ENCODE measurements around the gene RAB9A.
"Not testable (repeated sequence)": the region's sequence is repeated elsewhere in the genome, so short reads cannot be mapped to it uniquely, and the experiment has no call there.

Gene RAB9A

DNA sequence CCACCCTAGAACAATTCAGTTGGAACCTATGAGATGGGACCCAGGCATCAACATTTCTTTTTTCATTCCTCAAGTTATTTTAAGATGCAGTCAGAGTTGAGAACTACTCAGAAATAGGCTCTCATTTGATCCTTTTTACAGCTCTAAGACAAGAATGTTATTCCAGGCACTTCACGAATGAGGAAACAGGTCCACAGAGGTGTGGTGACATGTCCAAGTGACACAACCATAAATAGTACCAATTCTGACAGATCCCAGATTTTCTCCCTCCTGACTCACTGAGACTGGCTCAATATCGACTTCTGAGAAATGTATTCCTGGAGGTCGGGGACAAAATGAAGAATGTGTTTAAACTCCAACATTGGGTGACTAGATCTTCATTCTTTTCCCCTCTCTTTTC lies 24.9 kb upstream of the RAB9A start:
- H3K27ac Mint-ChIP-seq: no peak overlapping the region
- H3K9me3 Mint-ChIP-seq: peaks cover 39% of the 10 kb centered on the region
- TF ChIP-seq, protein P1, sequence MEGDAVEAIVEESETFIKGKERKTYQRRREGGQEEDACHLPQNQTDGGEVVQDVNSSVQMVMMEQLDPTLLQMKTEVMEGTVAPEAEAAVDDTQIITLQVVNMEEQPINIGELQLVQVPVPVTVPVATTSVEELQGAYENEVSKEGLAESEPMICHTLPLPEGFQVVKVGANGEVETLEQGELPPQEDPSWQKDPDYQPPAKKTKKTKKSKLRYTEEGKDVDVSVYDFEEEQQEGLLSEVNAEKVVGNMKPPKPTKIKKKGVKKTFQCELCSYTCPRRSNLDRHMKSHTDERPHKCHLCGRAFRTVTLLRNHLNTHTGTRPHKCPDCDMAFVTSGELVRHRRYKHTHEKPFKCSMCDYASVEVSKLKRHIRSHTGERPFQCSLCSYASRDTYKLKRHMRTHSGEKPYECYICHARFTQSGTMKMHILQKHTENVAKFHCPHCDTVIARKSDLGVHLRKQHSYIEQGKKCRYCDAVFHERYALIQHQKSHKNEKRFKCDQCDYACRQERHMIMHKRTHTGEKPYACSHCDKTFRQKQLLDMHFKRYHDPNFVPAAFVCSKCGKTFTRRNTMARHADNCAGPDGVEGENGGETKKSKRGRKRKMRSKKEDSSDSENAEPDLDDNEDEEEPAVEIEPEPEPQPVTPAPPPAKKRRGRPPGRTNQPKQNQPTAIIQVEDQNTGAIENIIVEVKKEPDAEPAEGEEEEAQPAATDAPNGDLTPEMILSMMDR (IDR thresholded peaks at IDR 0.05): no peak
- peaks cover 30% of the 10 kb centered on the region for H3K36me3 Mint-ChIP-seq (ENCODE audit: low read depth)
- DNase-seq: no peak
- peaks cover 10% of the 10 kb centered on the region for H3K4me1 Mint-ChIP-seq
- H3K27me3 Mint-ChIP-seq (ENCODE audit: low read depth, poor library complexity): peaks cover 2% of the 10 kb centered on the region
- no peak overlapping the region for H3K4me3 Mint-ChIP-seq

DNA sequence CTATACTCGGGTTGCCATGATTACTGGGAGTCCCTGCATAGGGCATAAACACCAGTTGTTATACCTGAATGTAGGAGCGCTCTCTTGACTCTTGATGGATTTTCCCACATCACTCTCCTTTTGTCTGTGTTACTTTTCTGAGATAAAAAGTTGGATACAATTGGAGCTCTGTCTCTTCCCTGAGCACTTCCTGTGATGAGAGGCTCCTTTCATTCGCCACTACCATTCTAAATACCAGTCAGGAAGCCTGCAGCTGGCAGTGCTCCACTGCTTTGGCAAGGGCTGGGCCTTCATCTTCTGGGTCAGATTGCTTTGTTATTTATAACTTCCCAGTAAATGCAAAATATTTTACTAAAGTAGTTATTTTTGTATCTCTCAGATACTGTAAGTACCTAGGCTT lies 22.1 kb upstream of the RAB9A start:
- TF ChIP-seq, protein P1 (IDR thresholded peaks at IDR 0.05): no peak
- Mint-ChIP-seq H3K9me3 (peaks cover 37% of the 10 kb centered on the region), H3K4me3 (no peak overlapping the region), H3K36me3 (ENCODE audit: low read depth) (peaks cover 19% of the 10 kb centered on the region), H3K4me1 (peaks cover 8% of the 10 kb centered on the region), H3K27me3 (ENCODE audit: low read depth, poor library complexity) (peaks cover 2% of the 10 kb centered on the region), H3K27ac (no peak overlapping the region)
- DNase-seq: no peak

DNA sequence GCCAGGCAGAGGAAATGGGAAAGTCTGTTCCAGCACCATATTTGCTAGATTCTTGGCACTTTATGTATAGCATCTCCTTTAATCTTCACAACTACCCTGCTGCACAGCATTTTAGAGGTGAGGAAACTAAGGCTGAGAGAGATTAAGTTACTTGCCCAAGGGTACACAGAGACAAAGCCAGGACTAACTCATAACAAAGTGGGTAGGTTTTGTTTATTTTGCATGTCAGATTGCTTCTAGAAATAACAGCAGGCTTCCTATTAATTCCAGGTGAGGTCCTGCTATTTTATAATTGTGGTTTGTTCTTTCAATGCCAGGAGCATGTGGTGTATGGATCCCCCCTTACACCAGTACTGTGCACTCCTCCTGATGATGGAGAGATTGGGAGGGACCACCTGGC lies 21.0 kb upstream of the RAB9A start:
- DNase-seq: no peak
- H3K36me3 Mint-ChIP-seq (ENCODE audit: low read depth): peaks cover 15% of the 10 kb centered on the region
- H3K9me3 Mint-ChIP-seq: peaks cover 40% of the 10 kb centered on the region
- H3K27ac Mint-ChIP-seq: no peak overlapping the region
- peaks cover under 1% of the 10 kb centered on the region for H3K4me1 Mint-ChIP-seq
- no peak overlapping the region for H3K4me3 Mint-ChIP-seq
- TF ChIP-seq, protein P1 (IDR thresholded peaks at IDR 0.05): no peak
- peaks cover 2% of the 10 kb centered on the region for H3K27me3 Mint-ChIP-seq (ENCODE audit: low read depth, poor library complexity)

DNA sequence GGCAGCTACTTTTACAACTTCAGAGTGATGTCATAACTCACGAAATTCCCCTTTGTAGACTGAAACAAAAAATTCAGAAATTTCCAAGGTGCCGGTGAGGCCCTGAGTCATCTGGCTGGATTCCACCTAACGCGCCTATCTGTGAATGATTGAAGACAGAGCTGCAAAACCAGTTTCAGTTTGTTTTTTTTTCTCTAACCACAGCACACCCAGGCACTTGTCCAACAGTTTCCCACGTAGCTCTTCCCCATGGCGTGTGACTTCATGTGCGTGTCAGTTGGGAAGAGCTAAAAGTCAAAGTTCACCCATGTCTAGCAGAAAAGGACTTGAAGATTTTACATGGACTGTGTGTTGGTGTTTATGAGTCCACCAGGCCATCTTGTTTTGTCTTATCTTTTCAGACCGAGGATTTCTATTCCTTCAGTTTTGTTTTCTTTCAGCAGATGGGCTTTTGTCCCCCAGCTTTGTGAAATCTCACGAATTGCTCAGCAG lies 19.6 kb upstream of the RAB9A start:
- TF ChIP-seq, protein P1 (IDR thresholded peaks at IDR 0.05): no peak
- no peak for DNase-seq

DNA sequence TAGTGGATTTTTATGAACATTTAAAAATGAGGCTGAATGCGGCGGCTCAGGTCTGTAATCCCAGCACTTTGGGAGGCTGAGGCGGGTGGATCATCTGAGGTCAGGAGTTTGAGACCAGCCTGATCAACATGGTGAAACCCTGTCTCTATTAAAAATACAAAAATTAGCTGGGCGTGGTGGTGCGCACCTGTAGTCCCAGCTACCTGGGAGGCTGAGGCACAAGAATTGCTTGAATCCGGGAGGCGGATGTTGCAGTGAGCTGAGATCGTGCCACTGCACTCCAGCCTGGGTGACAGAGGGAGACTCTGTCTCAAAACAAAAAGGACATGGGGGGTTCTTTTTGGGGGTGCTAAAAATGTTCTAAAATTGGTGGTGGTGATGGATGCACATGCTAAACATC lies 19.2 kb upstream of the RAB9A start:
- not testable (repeated sequence) for H3K36me3 Mint-ChIP-seq (ENCODE audit: low read depth); H3K27ac Mint-ChIP-seq; H3K4me1 Mint-ChIP-seq; DNase-seq; H3K4me3 Mint-ChIP-seq; H3K27me3 Mint-ChIP-seq (ENCODE audit: low read depth, poor library complexity)
- peaks cover 33% of the 10 kb centered on the region for H3K9me3 Mint-ChIP-seq

More for the DNA sequence above, 19.6 kb upstream of the RAB9A start:
- H3K36me3 Mint-ChIP-seq (ENCODE audit: low read depth): peaks cover 2% of the 10 kb centered on the region
- peaks cover 2% of the 10 kb centered on the region for H3K27me3 Mint-ChIP-seq (ENCODE audit: low read depth, poor library complexity)
- H3K4me1 Mint-ChIP-seq: no peaks in the 10 kb centered on the region
- no peak overlapping the region for H3K4me3 Mint-ChIP-seq
- no peak overlapping the region for H3K27ac Mint-ChIP-seq
- H3K9me3 Mint-ChIP-seq: peaks cover 33% of the 10 kb centered on the region

DNA sequence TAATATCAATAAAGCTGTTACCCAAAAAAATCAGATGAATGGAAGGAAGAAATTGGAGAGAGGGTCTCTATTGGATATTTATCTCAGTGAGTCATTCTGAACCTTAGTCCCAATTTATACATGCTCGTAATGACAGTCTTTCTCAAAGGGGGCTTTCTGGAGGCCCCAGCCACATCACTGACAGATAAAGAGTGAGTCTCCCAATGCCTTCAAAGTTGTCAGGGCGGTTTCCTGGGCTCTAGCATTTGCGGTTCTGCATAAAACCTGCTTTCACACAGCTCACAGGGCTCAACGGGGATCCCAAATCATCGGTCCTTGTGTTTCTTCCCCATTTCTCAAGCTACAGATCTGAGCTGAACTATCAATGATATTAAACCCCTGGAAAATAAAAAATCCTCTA lies 18.7 kb upstream of the RAB9A start:
- no peaks in the 10 kb centered on the region for H3K4me1 Mint-ChIP-seq
- H3K27me3 Mint-ChIP-seq (ENCODE audit: low read depth, poor library complexity): peaks cover 2% of the 10 kb centered on the region
- H3K4me3 Mint-ChIP-seq: no peak overlapping the region
- no peak for DNase-seq
- TF ChIP-seq, protein P1 (IDR thresholded peaks at IDR 0.05): no peak
- no peaks in the 10 kb centered on the region for H3K36me3 Mint-ChIP-seq (ENCODE audit: low read depth)
- peaks cover 30% of the 10 kb centered on the region for H3K9me3 Mint-ChIP-seq
- H3K27ac Mint-ChIP-seq: no peak overlapping the region

All from nephron progenitor cell (in vitro differentiated cells).